ENCODE results near the gene FILIP1. TPM values are rescaled to one million over a fixed set of nuclear protein-coding genes. Genes with fewer than 3 reads are reported as not detected.

The FILIP1 gene
- total RNA-seq, 1 experiment from 2014 or later, result 0.15 TPM

DNA sequence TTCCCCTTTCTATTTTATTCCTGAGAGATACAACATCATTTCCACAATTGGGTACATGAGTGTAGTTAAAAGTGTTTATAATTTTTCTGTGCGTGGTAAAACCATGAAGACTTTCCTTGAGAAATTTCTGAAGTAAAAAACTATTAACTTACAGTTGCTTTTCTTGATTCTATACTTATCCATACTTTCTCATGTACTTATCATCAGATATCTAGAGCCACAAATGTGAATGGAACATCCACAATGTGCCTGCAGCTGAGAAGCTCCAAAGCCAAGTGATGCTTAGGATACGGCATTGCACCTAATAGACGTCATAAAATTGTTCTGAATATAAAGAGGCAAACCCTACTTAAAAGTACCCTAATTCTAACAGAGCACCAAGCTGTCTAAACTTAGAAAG, 2.9 kb downstream of the FILIP1 start:
- H3K9me2 ChIP-seq (replicated peaks; ENCODE audit: insufficient read depth, low read length), result no peaks in the 10 kb centered on the region
- H3K4me1 ChIP-seq (ENCODE audit: low read length), result no peaks in the 10 kb centered on the region
- H2AFZ ChIP-seq (ENCODE audit: low read length), result no peak overlapping the region
- H3K27ac ChIP-seq (ENCODE audit: low read length), result no peak overlapping the region
- no peaks in the 10 kb centered on the region for H3K79me2 ChIP-seq (ENCODE audit: low read length)
- DNase-seq, result no peak
- H3K4me2 ChIP-seq (ENCODE audit: low read depth, low read length, poor library complexity, severe bottlenecking), result no peak overlapping the region
- no peak overlapping the region for H3K9ac ChIP-seq (ENCODE audit: low read length)
- H3K27me3 ChIP-seq (ENCODE audit: low read length), result no peaks in the 10 kb centered on the region
- no peak overlapping the region for H3K4me3 ChIP-seq (ENCODE audit: low read length)
- H4K20me1 ChIP-seq (ENCODE audit: insufficient read depth, low read depth, low read length), result no peaks in the 10 kb centered on the region
- no peaks in the 10 kb centered on the region for H3K9me3 ChIP-seq (ENCODE audit: low read length)
- H3K36me3 ChIP-seq (ENCODE audit: insufficient read depth, low read length), result no peaks in the 10 kb centered on the region

DNA sequence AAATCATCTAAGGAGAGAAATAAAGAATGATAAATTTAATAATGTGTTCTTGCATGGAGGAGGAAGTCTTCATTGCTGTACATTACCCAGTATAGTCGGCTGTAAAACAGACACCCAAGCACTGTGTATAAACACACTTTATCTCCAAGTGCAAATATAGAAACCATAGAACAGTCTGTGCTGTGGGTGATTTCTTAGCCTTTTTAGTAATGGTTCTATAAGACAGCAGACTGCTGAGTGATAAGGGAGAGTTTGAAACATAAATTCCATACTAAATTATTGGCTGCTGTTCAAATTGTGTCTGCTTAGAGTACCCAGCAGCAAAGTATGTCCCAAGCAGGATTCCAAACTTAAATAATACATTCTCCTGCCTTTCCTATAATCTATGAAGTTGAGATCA, 4.6 kb downstream of the FILIP1 start:
- Histone ChIP-seq H3K4me2 (ENCODE audit: low read depth, low read length, poor library complexity, severe bottlenecking) (no peak overlapping the region), H3K36me3 (ENCODE audit: insufficient read depth, low read length) (no peaks in the 10 kb centered on the region), H3K4me1 (ENCODE audit: low read length) (no peaks in the 10 kb centered on the region), H3K27ac (ENCODE audit: low read length) (no peak overlapping the region), H3K9me2 (replicated peaks; ENCODE audit: insufficient read depth, low read length) (no peaks in the 10 kb centered on the region), H3K9ac (ENCODE audit: low read length) (no peak overlapping the region), H3K79me2 (ENCODE audit: low read length) (no peaks in the 10 kb centered on the region), H3K4me3 (ENCODE audit: low read length) (no peak overlapping the region), H3K27me3 (ENCODE audit: low read length) (no peaks in the 10 kb centered on the region), H3K9me3 (ENCODE audit: low read length) (no peaks in the 10 kb centered on the region), H2AFZ (ENCODE audit: low read length) (no peak overlapping the region), H4K20me1 (ENCODE audit: insufficient read depth, low read depth, low read length) (no peaks in the 10 kb centered on the region)
- no peak for DNase-seq

DNA sequence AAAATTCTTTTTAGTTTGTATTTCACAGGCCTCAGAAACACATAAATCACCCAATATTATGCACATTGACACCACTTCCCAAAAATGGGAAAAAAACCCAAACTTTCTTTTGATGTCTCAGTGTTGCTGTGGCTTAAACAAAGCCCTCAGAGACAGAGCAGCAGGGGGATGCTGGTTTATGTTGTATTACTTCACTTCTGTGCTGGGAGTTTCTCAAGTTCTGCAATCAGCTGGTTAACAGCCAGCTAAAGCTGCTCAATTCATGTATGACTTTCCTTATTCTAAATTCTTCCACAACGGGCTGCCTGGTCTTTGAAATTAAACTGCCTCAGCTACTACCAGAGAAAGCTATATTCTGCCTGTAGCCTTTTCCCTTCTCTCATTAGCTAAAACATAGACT, 5.6 kb downstream of the FILIP1 start:
- no peaks in the 10 kb centered on the region for H3K27me3 ChIP-seq (ENCODE audit: low read length)
- no peak overlapping the region for H3K9ac ChIP-seq (ENCODE audit: low read length)
- H3K4me3 ChIP-seq (ENCODE audit: low read length), result no peak overlapping the region
- H3K4me1 ChIP-seq (ENCODE audit: low read length), result no peaks in the 10 kb centered on the region
- H3K36me3 ChIP-seq (ENCODE audit: insufficient read depth, low read length), result no peaks in the 10 kb centered on the region
- no peak overlapping the region for H2AFZ ChIP-seq (ENCODE audit: low read length)
- no peaks in the 10 kb centered on the region for H3K9me3 ChIP-seq (ENCODE audit: low read length)
- no peaks in the 10 kb centered on the region for H4K20me1 ChIP-seq (ENCODE audit: insufficient read depth, low read depth, low read length)
- H3K79me2 ChIP-seq (ENCODE audit: low read length), result no peaks in the 10 kb centered on the region
- no peaks in the 10 kb centered on the region for H3K9me2 ChIP-seq (replicated peaks; ENCODE audit: insufficient read depth, low read length)
- no peak overlapping the region for H3K27ac ChIP-seq (ENCODE audit: low read length)
- H3K4me2 ChIP-seq (ENCODE audit: low read depth, low read length, poor library complexity, severe bottlenecking), result no peak overlapping the region
- no peak for DNase-seq

DNA sequence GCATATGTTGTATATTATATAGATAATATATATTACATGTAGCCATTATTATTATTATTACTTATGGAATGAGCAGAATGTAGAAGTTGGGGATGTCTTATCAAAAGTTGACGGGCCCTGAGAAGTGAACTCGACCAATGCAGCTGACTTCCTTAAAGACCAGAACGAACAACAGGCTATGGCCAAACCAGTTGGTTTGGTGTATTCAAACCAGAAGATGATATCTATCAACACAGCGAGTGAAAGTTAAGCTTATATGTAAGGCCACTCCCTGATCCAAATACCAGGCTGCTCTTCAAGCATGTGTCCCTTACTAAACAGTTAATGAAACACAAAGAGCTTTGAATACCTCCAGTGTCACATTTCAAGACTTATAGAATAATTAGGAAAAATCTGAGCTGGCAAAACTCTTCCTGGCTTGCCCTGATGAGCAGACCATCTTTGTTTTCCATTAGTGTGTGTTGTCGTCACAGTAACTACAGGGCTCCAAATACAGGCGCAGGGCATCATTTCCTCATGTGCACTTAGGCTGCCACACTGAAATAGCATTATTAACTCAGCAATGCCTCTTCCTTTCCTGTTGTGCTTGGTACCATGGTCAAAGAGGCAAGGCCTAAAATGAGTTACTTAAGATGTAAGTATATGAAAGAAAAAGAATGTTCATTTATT, 6.6 kb downstream of the FILIP1 start:
- Histone ChIP-seq H3K9me2 (replicated peaks; ENCODE audit: insufficient read depth, low read length) (no peaks in the 10 kb centered on the region), H3K9ac (ENCODE audit: low read length) (no peak overlapping the region), H3K79me2 (ENCODE audit: low read length) (no peaks in the 10 kb centered on the region), H4K20me1 (ENCODE audit: insufficient read depth, low read depth, low read length) (no peaks in the 10 kb centered on the region), H3K27ac (ENCODE audit: low read length) (no peak overlapping the region), H3K4me3 (ENCODE audit: low read length) (no peak overlapping the region), H3K9me3 (ENCODE audit: low read length) (no peaks in the 10 kb centered on the region), H3K36me3 (ENCODE audit: insufficient read depth, low read length) (no peaks in the 10 kb centered on the region), H3K27me3 (ENCODE audit: low read length) (no peaks in the 10 kb centered on the region), H3K4me1 (ENCODE audit: low read length) (no peaks in the 10 kb centered on the region), H3K4me2 (ENCODE audit: low read depth, low read length, poor library complexity, severe bottlenecking) (no peak overlapping the region), H2AFZ (ENCODE audit: low read length) (no peak overlapping the region)
- no peak for DNase-seq

DNA sequence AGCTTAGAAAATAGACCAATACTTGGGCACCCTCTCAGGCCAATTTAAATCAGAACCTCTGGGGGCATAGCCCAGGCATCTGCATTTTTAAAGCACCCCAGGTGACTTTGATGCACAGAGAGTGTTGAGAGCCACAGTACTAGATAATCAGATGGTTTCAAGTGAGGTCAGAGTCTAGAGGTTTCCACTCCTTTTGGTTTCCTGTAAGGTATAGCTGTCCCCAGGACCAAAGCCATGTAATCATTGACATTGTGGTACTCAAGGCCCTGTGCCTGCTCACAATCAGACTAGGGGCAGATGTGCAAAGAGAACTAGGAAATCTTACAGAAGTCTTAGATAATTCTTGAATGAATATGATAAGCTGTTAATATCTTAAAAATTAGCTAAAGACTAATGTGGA, 9.1 kb downstream of the FILIP1 start:
- H3K36me3 ChIP-seq (ENCODE audit: insufficient read depth, low read length), result no peaks in the 10 kb centered on the region
- no peak overlapping the region for H3K4me2 ChIP-seq (ENCODE audit: low read depth, low read length, poor library complexity, severe bottlenecking)
- H3K9ac ChIP-seq (ENCODE audit: low read length), result no peak overlapping the region
- H2AFZ ChIP-seq (ENCODE audit: low read length), result no peak overlapping the region
- H3K4me1 ChIP-seq (ENCODE audit: low read length), result no peaks in the 10 kb centered on the region
- H3K4me3 ChIP-seq (ENCODE audit: low read length), result no peak overlapping the region
- no peaks in the 10 kb centered on the region for H3K9me3 ChIP-seq (ENCODE audit: low read length)
- H3K27me3 ChIP-seq (ENCODE audit: low read length), result no peaks in the 10 kb centered on the region
- H3K9me2 ChIP-seq (replicated peaks; ENCODE audit: insufficient read depth, low read length), result no peaks in the 10 kb centered on the region
- DNase-seq, result no peak
- no peaks in the 10 kb centered on the region for H3K79me2 ChIP-seq (ENCODE audit: low read length)
- H4K20me1 ChIP-seq (ENCODE audit: insufficient read depth, low read depth, low read length), result no peaks in the 10 kb centered on the region
- no peak overlapping the region for H3K27ac ChIP-seq (ENCODE audit: low read length)

DNA sequence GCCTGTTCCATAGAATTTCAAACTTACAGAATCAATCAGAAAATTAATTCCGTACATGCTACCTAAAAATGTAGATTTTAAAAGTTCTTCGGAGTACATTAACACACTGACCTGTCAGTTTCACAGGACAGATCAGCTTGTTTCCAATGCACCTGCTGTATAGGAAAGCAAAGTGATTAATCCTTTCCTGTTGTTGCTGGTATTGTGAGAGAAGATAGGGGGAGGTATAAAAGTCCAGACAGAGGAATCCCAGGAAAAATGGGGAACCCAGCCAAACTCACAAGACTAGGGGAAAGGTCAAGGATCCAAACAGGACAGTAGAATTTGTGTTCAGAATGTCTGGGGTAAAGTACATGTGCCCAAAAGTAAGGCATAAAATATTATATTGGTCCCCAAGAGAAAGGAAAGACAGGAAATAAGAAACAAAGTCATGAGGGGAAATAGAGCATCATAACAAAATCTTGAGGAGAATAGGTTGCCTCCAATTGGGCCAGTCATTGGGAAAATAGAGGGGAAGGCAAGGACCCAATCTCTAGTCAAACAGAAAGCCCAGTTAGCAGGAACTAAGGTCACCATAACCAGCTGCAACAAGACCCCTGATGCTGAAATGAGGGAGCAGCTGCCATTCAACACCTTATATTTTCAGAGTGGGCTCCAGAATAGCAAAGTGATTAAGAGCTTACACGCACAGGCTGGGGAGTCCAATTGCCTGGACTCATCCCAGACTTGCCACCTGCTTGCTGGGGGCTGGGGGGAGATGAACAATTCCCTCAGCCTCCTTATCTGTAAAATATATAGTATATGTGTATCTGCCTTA, 10.3 kb downstream of the FILIP1 start:
- Histone ChIP-seq H3K27me3 (ENCODE audit: low read length) (no peaks in the 10 kb centered on the region), H3K79me2 (ENCODE audit: low read length) (no peaks in the 10 kb centered on the region), H3K27ac (ENCODE audit: low read length) (no peak overlapping the region), H3K4me2 (ENCODE audit: low read depth, low read length, poor library complexity, severe bottlenecking) (no peak overlapping the region), H3K9me2 (replicated peaks; ENCODE audit: insufficient read depth, low read length) (no peaks in the 10 kb centered on the region), H3K4me3 (ENCODE audit: low read length) (no peak overlapping the region), H3K4me1 (ENCODE audit: low read length) (no peaks in the 10 kb centered on the region), H3K9me3 (ENCODE audit: low read length) (no peaks in the 10 kb centered on the region), H3K36me3 (ENCODE audit: insufficient read depth, low read length) (no peaks in the 10 kb centered on the region), H3K9ac (ENCODE audit: low read length) (no peak overlapping the region), H2AFZ (ENCODE audit: low read length) (no peak overlapping the region), H4K20me1 (ENCODE audit: insufficient read depth, low read depth, low read length) (no peaks in the 10 kb centered on the region)
- no peak for DNase-seq

DNA sequence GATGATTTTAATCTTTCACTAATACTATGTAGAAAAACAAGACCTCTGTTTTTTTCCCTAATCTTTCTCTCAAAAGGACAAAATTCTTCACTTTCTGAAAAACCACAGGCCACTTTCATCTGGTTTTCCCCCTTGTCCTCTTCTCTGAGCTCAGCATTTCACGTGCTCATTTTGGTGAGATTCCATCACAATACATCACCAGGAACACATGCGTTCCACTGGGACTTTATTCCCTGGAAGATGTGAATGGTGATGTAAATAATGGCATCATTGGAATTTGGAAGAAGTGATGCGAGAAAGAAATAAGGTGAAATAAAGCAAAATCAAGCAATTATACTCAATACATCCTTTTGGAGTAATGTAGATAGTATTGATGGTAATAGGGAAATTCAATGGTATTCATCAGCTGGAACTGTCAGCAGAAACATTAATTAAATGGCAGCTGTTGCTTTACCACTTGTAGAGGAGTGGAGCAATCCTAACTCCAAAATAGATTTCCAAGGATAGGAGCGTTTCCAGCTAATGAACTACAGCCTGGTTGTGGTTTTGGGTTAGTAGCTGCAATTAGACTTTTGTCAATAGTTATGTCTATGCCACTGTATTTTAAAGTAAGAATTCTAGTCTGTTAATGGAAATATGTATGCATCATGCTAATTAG, 11.5 kb downstream of the FILIP1 start:
- Histone ChIP-seq H3K9me3 (ENCODE audit: low read length) (no peaks in the 10 kb centered on the region), H4K20me1 (ENCODE audit: insufficient read depth, low read depth, low read length) (no peaks in the 10 kb centered on the region), H3K4me2 (ENCODE audit: low read depth, low read length, poor library complexity, severe bottlenecking) (no peak overlapping the region), H3K27ac (ENCODE audit: low read length) (no peak overlapping the region), H3K4me3 (ENCODE audit: low read length) (no peak overlapping the region), H3K79me2 (ENCODE audit: low read length) (no peaks in the 10 kb centered on the region), H2AFZ (ENCODE audit: low read length) (no peak overlapping the region), H3K9me2 (replicated peaks; ENCODE audit: insufficient read depth, low read length) (no peaks in the 10 kb centered on the region), H3K4me1 (ENCODE audit: low read length) (no peaks in the 10 kb centered on the region), H3K9ac (ENCODE audit: low read length) (no peak overlapping the region), H3K27me3 (ENCODE audit: low read length) (no peaks in the 10 kb centered on the region), H3K36me3 (ENCODE audit: insufficient read depth, low read length) (no peaks in the 10 kb centered on the region)
- no peak for DNase-seq

DNA sequence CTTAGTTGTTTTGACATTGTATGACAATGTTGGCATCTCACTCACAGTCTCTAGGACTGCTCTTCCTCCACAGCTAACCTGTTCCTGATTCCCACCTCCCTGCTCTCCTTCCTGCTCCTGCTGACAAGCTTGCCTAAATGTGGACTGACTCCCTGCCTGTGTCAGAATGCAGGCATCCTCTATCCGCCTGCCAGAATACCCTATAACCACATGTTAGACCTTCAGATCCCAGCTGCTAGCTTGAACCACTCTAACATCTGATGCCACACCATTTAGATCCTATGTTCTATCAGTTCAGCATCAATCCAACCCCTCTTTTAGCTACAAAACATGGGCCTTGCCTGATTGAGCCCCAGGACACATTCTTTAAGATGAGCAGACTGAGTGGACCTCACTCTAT, 12.2 kb downstream of the FILIP1 start:
- Histone ChIP-seq H3K9me2 (replicated peaks; ENCODE audit: insufficient read depth, low read length) (no peaks in the 10 kb centered on the region), H3K9me3 (ENCODE audit: low read length) (no peaks in the 10 kb centered on the region), H3K36me3 (ENCODE audit: insufficient read depth, low read length) (no peaks in the 10 kb centered on the region), H3K4me2 (ENCODE audit: low read depth, low read length, poor library complexity, severe bottlenecking) (no peak overlapping the region), H3K27me3 (ENCODE audit: low read length) (no peaks in the 10 kb centered on the region), H3K27ac (ENCODE audit: low read length) (no peak overlapping the region), H3K4me3 (ENCODE audit: low read length) (no peak overlapping the region), H2AFZ (ENCODE audit: low read length) (no peak overlapping the region), H4K20me1 (ENCODE audit: insufficient read depth, low read depth, low read length) (no peaks in the 10 kb centered on the region), H3K9ac (ENCODE audit: low read length) (no peak overlapping the region), H3K4me1 (ENCODE audit: low read length) (no peaks in the 10 kb centered on the region), H3K79me2 (ENCODE audit: low read length) (no peaks in the 10 kb centered on the region)
- DNase-seq, result no peak
